Measurements from ENCODE around the gene RPS15. TPM values are rescaled to one million over a fixed set of nuclear protein-coding genes. Genes with fewer than 3 reads are reported as not detected.

The RPS15 gene
- total RNA-seq, 1 experiment from 2014 or later, result 2,923 TPM

DNA sequence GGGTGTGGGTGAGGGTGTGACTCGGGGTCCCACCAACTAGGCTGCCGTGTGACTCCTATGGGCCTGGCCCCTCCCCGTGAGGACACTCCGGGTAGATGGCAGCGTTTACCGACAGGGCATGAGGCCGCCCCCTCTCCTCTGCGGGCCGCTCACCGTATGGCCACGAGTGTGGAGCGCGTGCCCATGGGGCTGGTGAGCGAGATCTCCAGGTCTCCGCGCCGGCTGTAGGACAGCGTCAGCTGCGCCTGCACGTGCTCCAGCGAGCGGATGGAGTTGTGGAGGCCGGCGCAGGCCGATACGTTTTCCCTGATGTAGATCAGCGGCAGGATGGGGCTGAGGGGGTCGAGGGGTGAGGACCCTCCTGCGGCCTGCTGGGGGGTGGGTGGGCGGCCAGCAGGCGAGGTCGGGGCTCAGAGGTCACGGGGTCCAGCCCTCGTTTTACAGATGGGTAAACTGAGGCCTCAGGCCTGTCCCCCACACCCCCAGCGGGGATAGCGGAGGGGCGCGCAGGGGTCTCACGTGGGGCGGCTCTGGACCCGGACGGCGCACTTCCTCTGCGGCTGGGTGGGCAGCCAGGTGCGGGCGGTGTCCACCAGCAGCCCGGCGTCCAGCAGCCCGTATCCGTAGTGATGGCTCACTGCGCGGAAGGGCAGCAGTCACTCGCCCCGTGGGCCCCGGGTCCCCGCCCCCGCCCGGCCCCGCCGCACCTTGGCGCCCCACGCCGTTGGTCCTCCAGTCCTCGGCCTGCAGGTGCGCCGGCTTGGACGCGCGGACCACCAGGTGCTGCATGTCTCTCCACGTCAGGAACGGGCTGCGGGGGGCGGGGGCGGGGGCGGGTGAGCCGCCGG lies 45.2 kb downstream of the RPS15 start:
- DNase-seq (ENCODE audit: low spot score), result no peak

DNA sequence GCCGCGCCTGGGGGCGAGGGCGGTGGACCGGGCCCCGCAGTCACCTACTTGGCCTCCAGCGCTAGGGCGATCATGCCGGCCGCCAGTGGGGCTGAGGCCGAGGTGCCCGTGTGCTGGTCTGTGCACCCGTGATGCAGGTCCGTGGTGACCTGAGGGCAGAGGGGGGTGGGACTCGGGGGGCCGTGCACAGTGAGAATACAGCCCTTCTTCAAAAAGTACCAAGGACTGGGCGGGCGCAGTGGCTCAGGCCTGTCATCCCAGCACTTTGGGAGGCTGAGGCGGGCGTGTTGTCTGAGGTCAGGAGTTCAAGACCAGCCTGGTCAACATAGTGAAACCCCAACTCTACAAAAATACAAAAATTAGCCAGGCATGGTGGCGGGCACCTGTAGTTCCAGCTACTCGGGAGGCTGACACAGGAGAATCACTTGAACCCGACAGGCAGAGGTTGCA lies 45.8 kb downstream of the RPS15 start:
- DNase-seq (ENCODE audit: low spot score), result no peak

DNA sequence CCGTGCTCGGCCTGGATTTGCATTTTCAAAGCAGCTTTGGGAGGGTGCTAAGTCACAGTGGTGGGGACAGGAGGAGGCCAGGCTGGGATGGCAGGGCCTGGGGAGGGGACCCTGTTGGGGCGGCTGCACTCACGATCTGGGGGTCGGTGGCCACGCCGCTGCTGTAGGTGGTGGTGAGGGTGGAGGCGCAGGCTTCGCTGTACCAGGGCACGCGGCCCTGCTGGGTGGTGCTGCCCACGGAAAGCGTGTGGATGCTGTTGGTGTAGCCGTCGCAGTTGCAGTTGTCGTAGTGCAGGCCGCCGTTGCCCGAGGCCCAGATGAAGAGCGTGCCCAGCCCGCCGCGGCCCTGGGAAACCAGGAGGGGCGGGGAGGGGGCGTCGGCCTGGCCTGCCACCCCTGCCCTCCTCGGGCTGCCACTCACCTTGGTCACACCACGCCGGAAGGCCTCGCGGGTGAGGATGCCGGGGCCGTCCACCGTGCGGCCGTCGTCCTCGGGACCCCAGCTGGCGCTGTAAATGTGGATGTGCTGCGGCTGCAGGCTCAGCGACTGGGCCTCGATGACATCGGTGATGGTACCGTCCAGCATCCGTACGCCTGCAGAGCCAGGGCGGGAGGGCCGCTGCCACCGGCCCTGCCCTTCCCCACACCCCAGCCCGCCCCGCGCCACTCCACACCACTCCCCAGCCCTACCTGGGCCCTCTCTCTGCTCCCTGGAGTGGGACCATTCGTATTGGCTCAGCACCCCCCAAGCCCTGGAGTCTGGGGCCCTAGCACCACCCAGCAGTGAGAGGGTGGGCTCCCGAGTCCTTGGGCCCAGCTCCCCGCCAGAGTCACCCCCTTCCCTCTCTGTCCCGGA lies 48.8 kb downstream of the RPS15 start:
- DNase-seq (ENCODE audit: low spot score), result no peak

DNA sequence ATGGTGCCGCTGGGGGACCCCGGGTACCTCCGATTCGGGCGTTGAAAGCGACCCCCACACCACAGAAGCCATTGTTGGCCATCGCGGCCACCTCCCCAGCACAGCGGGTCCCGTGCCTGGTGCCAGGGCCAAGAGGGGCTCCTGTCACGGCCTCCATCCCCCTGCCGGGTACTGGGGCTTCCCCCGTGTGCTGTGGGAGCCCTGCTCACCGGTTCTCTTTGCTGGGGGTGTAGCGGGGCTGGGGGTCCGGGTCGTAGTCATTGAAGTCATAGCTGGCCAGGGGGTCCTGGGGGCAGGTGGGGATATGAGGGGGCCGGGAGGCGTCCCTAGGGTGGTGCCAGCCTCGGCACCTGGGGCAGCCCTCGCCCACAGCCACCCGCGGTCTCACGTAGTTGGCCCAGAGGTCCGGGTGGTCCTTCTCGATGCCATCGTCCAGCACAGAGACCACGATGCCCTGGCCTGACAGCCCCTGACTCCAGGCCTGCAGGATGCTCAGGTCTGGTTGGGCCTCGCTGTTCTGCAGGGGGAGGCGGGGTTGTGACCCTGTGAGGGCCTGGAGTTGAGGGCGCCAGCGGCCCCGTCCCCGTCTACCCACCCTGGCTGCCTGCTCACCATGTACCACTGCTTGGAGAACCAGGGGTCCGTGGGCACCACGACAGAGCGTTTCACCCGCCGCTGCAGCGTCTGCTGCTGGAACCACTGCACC lies 49.5 kb downstream of the RPS15 start:
- no peak for DNase-seq (ENCODE audit: low spot score)

DNA sequence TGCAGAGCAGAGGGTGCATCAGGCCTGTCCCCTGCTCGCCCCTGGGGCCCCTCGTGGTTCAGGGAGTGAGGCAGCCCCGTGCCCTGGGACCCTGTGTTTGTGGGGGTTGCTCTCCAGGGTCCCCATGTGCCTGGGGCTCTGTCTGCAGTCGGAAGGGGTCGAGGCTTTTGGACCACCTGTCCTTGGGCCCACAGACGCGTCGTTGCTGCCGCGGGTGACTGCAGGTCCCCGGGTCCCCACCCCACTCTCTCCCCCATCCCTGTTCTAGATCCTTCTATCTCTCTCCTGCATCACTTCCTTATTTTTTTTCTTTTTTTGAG lies 50.0 kb downstream of the RPS15 start:
- no peak for DNase-seq (ENCODE audit: low spot score)

DNA sequence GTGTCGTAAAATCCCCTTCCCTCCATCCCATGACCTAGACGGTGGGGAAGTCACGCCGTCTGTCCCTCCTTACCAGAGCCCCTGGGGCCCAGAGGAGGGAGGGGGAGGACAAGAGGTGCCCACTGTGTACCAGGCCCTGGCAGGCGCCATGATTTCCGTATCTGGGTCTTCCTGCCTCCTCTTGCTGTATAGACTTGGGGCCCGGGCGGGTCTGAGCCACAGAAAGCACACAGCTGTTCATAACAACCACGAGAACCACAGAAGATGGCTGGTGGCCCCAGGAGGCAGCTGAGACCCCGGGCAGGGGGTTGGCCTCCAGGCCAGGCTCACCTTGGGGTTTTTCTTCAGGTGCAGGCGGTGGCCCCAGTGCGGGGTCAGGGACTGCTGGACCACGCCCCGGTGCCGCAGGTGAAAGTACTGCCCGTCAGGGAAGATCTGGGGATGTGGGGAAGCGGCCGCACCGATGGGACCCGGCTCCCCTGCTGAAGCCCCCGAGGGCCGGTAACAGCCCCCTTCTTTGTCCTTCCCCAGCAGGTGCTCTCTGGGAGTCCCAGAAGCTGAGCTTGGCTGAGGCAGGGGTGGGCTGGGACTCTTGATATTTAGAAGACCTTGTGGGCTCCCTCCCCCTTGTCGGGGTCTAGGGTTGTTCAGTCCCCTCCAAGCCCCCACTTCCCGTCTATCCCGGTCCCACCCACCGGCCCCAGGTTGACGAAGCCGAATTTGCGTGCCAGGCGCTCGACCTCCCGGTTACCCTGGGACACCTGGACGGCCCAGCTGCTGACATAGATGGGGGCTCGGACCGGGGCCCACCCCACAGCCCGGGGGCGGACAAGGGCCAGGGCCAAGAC lies 51.5 kb downstream of the RPS15 start:
- no peak for DNase-seq (ENCODE audit: low spot score)

Other genes starting within 250 kb of the RPS15 start
- 87.8 and 98.9 TPM in 2 replicates for gene STK11, start 232.6 kb upstream of the RPS15 start, total RNA-seq (2014; rRNA removed; shearing (Covaris generic))
- 0.93 and 0.95 TPM in 2 replicates for gene CBARP, start 200.4 kb upstream of the RPS15 start, total RNA-seq (2014; rRNA removed; shearing (Covaris generic))
- gene ATP5F1D, start 196.6 kb upstream of the RPS15 start, total RNA-seq (2014; rRNA removed; shearing (Covaris generic)), result 42.2 and 78.9 TPM in 2 replicates
- gene MIDN, start 189.8 kb upstream of the RPS15 start, total RNA-seq (2014; rRNA removed; shearing (Covaris generic)), result 7.0 and 19.2 TPM in 2 replicates
- gene CIRBP, start 169.1 kb upstream of the RPS15 start, total RNA-seq (2014; rRNA removed; shearing (Covaris generic)), result 124 and 266 TPM in 2 replicates
- gene FAM174C, start 162.9 kb upstream of the RPS15 start, total RNA-seq (2014; rRNA removed; shearing (Covaris generic)), result 90.5 and 93.6 TPM in 2 replicates
- 9.1 and 9.9 TPM in 2 replicates for gene EFNA2, start 152.5 kb upstream of the RPS15 start, total RNA-seq (2014; rRNA removed; shearing (Covaris generic))
- 169 and 186 TPM in 2 replicates for gene NDUFS7, start 54.5 kb upstream of the RPS15 start, total RNA-seq (2014; rRNA removed; shearing (Covaris generic))
- 101 and 117 TPM in 2 replicates for gene GAMT, start 36.9 kb upstream of the RPS15 start, total RNA-seq (2014; rRNA removed; shearing (Covaris generic))
- 84.8 and 110 TPM in 2 replicates for gene DAZAP1, start 30.8 kb upstream of the RPS15 start, total RNA-seq (2014; rRNA removed; shearing (Covaris generic))
- 0.79 and 5.5 TPM in 2 replicates for gene APC2, start 11.7 kb downstream of the RPS15 start, total RNA-seq (2014; rRNA removed; shearing (Covaris generic))
- gene C19orf25, start 40.8 kb downstream of the RPS15 start, total RNA-seq (2014; rRNA removed; shearing (Covaris generic)), result 44.0 and 60.4 TPM in 2 replicates
- 3.1 and 5.4 TPM in 2 replicates for gene PCSK4, start 52.0 kb downstream of the RPS15 start, total RNA-seq (2014; rRNA removed; shearing (Covaris generic))
- gene REEP6, start 52.8 kb downstream of the RPS15 start, total RNA-seq (2014; rRNA removed; shearing (Covaris generic)), result 4.1 and 4.3 TPM in 2 replicates
- 3.9 and 6.4 TPM in 2 replicates for gene ADAMTSL5, start 74.6 kb downstream of the RPS15 start, total RNA-seq (2014; rRNA removed; shearing (Covaris generic))
- 0.22 TPM in 1 of 2 replicates, not detected in the other for gene PLK5, start 85.7 kb downstream of the RPS15 start, total RNA-seq (2014; rRNA removed; shearing (Covaris generic))
- 63.7 and 79.0 TPM in 2 replicates for gene MEX3D, start 129.9 kb downstream of the RPS15 start, total RNA-seq (2014; rRNA removed; shearing (Covaris generic))
- gene MBD3, start 154.5 kb downstream of the RPS15 start, total RNA-seq (2014; rRNA removed; shearing (Covaris generic)), result 158 and 172 TPM in 2 replicates
- 74.2 and 88.5 TPM in 2 replicates for gene UQCR11, start 167.1 kb downstream of the RPS15 start, total RNA-seq (2014; rRNA removed; shearing (Covaris generic))
- gene TCF3, start 214.2 kb downstream of the RPS15 start, total RNA-seq (2014; rRNA removed; shearing (Covaris generic)), result 219 and 238 TPM in 2 replicates

Measured in A172 (cell line).